Esophagus mucosa (tissue), 1 donor: ENCODE results near the gene PIK3CB. TPM values are rescaled to one million over a fixed set of nuclear protein-coding genes. Genes with fewer than 3 reads are reported as not detected.
"Not testable (repeated sequence)": the region's sequence is repeated elsewhere in the genome, so short reads cannot be mapped to it uniquely, and the experiment has no call there.

Experiments
- ATAC-seq: fragments of 200-7000 bp; cut with Tn5 transposase; one replicate; pipeline ENCODE4 v1.9.1; 2020
- total RNA-seq: library from RNA; stranded (reverse); gene quantifications from one replicate; pipeline ENCODE4 v1.2.4, GENCODE V29; 2023
- donor health status: DM: yes; HTN: yes; CAD: no.

The PIK3CB gene
- total RNA-seq, 1 donor from 2014 or later = 22.8 TPM

DNA sequence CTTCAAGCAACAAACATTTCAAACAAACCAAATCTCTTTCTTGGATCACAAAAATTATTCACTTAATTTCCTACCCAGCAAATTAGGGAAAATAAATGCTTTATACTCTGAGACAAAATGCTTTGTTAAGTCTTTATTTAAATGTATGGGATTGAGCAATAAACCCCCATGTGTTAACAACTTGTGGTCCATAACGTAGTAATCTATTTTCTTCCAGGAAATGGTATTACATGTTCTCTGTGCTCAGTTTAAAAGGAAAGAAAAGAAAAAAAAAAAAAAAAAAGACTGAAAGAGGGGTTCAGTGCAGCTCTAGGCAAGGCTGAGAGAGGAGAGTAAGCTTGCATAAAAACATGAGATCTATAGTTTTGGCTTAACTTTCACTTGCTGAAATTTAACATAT is 102.3 kb downstream of the PIK3CB start:
- ATAC-seq = no peak

DNA sequence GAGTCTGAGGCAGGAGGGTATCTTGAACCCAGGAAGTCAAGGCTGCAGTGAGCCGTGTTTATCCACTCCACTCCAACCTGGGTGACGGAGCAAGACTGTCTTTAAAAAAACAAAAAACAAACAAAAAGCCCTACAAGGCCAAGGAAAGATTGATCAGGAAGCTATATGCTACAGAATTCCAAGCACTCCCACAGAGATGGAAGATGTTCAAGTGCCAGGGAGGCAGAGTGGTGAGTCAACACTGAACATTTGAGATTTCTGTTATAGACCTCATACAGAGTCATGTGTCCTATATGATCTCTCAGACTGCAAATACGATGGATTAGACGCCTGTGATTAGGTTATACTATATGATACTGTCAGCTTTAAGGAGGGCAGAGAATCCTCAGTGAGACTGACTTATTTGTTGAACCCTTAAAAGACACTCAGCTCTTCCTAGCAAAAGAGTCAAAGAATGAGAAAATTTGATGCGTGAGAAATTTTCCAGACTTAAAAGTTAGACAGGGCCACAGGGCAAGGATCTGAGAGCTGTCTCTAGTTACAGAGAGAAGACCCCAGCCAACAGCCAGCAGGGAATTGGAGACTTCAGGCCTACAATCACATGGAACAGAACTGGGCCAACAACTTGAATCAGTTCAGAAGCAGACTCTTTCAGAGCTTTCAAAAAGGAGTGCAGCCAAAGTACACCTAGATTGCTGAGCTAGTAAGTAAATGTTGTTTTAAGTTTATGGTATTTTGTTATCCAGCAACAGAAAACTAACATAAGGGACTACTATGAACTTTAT is 107.6 kb downstream of the PIK3CB start:
- no peak for ATAC-seq

DNA sequence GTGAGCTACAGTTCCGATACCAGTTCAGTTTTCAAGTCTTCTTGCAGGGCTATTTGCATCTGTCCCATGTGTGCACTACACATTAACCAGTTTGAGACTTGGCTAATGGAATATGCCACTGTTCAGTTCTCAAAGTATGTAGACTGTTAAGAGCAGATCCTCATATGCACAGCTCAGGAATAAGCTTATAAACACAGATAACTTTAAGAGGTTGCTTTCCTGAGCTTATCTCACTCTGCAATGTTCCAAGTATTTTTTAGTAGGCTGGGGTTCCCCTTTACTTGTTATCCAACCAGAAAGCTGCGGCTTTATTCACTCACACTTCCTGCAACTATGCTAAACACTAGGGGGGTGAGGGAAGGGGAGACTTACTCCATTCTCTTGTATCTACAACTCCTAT is 108.7 kb downstream of the PIK3CB start:
- ATAC-seq = not testable (repeated sequence)

DNA sequence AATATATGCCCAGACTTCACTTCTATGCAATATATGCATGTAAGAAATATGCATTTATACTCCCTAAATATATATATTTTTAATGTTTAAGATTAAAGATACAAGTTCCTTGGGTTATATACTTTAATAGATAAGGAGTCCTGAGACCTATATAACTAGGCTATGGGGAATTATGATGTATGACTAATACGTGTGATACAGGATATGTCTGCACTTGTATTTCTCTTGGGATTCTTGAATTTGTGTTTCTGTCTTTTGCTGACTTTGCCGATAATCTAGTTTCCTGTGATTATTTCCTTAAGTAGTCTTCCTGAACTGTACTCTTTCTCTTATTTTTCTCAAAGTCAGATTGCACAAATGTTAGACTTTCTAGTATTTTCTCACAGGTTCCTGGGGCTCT is 109.6 kb downstream of the PIK3CB start:
- ATAC-seq = peak; percentile 50

DNA sequence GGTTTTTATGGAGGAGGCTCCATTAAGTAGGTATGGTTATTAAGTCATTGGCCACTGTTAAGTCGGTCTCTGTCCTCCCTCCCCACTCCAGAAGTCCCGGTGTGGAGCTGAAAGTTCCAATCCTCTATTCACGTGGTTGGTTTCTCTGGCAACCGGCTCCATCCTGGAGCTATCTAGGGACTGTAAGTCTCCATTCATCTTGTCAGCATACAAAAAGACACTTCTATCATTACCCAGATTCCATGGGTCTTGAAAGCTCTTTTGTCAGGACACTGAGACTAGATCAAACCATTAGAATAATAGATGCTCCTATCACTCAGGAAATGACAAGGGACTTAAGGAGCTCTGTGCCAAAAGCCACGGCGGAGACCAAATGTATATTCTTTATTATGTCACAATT is 110.3 kb downstream of the PIK3CB start:
- no peak for ATAC-seq

DNA sequence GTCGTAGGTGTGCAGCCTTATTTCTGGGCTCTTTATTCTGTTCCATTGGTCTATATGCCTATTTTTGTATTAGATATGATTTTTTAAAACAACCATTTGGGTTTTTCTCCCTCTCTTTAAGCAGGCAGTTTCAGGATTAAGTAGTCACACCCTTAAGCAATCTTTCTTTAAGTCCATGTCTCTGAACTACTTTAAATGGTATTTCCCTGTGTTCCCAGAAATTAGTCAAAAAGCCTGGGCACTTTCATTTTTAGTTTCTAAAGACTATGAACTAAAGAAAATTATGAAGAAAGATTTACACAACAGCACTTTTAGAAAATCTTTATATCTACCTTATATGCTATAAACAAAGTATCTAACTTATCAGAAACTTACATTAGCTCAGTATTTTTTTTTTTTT is 115.9 kb downstream of the PIK3CB start:
- no peak for ATAC-seq

DNA sequence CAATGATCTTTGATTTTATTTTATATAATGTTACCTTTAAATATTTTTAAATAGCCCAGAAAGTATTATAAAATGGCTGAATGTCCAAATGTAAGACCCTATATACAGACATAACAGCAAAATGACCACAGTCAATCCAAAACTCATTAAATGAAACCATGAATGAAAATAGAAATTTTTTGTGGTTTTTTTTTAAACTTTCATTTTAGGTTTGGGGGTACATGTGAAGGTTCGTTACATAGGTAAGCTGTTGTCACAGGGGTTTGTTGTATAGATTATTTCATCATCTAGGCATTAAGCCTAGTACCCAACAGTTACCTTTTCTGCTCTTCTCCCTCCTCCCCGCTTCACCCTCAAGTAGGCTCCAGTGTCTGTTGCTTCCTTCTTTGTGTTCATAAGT is 117.4 kb downstream of the PIK3CB start:
- ATAC-seq = no peak

DNA sequence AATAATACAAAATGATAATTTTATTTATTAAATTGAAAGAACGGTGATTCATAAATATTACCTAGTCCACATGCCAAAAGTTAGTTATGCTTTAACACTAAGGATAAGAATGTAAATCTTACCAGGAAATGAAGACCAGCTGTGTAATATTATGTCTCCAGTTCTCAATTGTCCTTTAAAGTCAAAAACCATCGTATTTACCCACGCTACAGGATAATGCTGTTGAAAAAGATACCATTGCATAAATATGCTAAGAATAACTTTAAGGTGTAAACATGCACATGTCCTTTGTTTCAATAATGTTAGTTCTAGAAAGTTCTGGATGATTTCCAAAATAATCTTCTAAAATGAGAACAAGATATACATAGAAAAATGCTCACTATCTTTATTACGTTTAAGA is 122.6 kb downstream of the PIK3CB start:
- ATAC-seq = no peak

DNA sequence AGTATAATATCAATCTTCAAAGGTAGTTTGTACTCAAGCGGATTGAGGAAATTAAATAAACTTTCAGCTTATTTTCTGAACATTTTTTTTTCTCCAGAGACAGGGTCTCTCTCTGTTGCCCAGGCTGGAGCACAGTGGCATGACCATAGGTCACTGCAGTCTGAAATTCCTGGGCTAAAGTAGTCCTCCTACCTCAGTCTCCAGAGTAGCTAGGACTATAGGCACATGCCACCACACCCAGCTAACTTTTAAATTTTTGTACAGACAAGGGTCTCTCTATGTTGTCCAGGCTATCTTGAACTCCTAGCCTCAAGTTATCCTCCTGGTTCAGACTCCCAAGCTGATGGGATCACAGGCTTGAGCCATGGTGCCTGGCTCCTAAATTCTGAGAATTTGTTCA is 129.1 kb downstream of the PIK3CB start:
- ATAC-seq = no peak

DNA sequence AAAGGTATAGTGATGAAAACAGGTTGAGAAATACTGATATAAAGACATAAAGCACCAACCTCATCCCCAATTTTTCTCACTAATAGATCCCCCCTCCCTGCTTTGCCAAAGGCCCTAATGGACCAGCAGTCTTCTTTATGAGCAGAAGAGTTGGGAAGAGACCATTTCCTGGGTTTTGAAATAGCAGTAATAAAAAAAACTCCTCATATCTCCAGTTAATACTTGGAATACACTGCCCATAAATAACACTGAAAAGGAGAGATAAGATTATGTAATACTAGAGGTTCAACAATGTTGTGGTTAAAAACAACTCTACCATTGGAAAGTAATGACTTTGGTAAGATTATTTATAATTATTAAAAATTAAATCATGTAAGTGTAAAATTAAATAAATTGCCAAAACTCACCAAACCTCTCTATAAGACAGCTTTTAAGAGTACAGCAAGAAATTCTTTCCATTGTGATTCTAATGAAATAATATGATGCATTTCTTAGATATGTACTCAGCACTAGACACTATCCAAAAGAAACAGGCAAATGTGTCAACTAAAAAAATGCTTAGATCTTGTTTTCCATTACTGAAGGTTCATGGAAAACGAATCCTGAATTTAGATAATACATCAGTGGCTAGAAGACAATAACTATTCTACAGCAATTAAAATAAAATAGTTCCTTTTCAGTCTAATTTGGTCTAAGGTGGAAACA is 137.9 kb downstream of the PIK3CB start:
- ATAC-seq = no peak

DNA sequence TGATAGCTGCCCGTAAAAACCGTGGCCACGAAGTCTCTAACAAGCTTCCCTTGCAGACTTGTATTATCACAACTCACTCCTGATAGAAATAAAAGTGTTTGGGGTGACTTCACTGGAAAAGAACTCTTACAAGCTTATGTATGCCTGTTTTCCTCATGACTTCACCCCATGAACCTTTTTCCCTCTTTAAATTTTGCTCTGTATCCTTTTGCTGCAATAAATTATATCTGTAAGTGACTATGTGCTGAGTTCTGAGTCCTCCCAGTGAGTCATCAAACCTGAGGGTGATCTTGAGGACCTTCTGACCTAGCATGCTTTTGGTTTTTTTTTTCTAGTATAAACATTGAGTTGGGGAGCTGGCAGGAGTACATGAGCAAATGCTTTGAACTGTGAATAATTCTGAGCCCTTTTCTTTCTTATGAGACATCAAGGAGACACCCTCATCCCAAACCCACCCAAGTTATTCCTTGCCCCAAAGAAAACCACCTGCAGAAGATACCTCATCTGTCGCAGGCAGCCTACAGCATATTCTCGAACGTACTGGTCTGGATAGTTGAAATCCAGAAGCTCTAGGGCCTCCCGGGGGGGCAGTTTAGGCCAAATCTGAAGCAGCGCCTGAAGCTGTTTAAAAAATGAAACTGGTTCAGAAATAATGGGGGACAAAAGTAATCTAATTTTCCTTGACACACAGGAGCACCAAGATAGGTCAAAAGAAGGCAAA is 140.3 kb downstream of the PIK3CB start:
- ATAC-seq = peak; percentile 32

DNA sequence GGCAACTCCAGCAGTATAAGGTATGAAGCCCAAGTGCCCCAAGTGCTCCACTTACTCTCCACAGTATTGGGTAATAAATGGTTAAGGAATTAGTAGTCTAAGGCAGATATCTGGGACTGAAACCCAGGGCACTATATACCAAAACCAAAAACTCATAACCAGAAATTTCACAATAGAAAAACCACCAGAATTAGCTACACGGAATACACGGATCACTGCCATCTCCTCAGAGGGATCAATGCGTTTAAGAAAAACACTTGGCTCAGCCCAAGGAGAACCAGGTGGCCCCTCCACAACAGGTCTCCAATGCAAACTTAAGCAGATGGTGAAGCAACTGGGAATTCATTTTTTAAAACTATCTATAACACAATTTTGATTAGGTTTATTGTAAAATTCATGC is 142.6 kb downstream of the PIK3CB start:
- no peak for ATAC-seq

DNA sequence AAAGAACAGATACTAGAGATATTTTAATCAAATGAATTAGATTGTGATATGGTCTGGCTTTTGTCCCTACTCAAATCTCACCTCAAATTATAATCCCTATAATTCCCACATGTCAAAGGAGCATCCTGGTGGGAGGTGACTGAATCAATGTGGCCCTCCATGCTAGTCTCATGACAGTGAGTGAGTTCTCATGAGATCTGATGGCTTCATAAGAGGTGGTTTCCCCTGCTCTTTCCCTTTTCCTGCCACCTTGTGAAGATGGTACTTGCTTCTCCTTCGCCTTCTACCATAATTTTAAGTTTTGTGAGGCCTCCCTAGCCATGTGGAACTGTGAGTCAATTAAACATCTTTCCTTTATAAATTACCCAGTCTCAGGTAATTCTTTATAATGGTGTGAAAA is 143.4 kb downstream of the PIK3CB start:
- no peak for ATAC-seq

DNA sequence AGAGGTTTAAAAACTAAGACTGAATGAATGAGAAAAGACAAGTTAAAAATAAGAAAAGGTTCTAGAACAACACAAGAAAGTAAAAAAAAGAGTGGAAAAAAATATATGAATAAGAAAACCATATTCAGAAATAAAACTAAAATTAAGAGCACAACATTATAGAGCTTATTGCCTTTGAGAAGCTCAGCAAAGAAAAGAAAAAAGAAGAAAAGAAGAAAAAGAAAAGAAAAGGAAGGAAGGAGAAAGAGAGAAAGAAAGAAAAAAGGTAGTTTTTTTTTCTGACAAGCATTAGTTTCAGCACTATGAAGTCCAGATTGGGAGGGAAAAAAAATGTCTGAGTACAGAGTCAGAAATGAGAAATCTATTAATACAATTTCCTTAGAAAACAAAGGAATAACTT is 144.7 kb downstream of the PIK3CB start:
- no peak for ATAC-seq

DNA sequence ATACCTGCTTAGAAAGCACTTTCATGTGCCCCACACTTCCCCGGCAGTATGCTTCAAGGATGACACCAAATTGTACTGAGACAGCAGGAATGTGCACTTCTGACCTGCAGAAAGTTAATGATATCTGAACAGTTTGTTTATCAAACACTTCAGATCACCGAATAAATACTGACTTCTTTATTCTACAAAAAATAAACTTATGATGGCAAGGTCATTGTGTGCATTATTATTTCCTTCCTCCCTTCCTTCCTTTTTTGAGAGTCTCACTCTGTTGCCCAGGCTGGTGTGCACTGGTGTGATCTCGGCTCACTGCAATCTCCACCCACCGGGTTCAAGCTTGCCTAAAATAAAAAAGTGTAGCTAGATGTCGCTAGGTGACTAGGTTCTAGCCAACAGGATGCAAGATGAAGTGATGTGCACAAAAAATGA is 145.8 kb downstream of the PIK3CB start:
- no peak for ATAC-seq

DNA sequence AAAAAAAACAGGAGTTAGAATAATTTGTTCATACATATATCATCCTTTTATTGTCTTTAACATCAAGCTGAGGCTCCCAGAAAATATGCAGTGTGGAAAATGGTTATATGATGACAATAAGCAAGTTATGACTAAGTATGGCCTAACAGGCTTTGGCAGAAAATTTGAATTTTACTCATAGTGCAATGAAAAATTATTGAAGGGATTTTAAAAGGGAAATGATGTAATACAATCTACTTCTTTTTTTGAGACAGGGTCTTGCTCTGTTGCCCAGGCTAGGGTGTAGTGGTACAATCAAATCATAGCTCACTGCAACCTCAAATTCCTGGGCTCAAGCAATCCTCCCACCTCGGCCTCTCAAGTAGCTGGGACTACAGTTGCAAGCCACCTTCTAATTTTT is 147.5 kb downstream of the PIK3CB start:
- no peak for ATAC-seq

DNA sequence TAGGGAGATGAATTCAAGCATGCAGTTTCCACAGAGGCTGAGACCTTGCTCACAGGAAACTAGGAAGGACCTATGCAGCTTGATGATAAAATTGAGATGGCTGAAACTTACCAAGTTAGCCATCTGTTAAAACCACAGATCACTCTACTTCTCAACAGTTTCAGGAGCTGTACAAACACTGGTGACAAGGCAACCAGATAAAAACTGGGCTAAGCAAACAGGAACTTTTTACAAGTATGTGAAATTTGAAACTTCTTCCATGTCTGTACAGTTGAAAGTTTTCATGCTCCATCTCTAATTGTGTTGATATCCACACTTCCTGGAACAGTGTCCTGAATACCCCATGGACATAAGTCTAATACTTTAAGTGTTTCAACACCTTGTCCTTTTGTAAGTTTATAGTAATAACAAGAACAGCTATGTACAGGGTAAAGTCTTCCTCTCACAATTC is 147.9 kb downstream of the PIK3CB start:
- ATAC-seq = no peak

DNA sequence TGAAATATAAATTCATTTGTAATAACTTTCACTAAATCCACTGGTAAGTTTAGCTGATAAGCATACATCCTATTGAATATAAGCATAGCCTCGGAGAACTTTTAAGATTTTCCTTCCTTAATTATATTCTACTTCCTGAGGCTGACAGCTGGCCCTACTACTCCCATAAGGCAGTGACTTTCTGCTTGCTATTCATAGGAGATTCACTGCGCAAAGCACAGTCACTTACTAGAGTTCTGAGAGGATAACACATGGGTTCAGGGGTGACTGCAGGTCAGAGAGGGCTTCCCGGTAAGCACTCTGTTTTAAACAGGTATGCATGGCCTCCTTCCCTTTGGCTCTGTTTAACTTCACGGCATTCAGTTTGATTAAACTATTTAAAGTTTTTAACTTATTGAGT is 150.3 kb downstream of the PIK3CB start:
- ATAC-seq = no peak

DNA sequence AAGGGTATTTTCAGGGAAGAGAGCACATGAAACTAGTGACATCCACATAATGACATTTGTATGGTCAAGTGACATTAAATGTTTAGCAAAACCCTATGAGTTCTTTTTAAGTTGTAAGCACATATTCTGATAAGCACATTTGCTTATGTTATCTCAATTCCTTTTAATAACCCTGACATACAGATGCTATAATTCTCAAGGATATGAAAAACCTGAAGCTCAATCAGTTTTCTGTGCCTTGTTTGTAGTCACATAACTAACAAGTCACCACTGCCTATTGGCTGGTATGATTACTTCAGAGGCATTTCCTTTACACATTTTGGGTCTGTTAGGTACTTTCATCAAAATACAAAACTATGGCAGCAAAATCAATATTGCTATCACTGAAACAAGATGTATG is 152.1 kb downstream of the PIK3CB start:
- ATAC-seq = no peak

DNA sequence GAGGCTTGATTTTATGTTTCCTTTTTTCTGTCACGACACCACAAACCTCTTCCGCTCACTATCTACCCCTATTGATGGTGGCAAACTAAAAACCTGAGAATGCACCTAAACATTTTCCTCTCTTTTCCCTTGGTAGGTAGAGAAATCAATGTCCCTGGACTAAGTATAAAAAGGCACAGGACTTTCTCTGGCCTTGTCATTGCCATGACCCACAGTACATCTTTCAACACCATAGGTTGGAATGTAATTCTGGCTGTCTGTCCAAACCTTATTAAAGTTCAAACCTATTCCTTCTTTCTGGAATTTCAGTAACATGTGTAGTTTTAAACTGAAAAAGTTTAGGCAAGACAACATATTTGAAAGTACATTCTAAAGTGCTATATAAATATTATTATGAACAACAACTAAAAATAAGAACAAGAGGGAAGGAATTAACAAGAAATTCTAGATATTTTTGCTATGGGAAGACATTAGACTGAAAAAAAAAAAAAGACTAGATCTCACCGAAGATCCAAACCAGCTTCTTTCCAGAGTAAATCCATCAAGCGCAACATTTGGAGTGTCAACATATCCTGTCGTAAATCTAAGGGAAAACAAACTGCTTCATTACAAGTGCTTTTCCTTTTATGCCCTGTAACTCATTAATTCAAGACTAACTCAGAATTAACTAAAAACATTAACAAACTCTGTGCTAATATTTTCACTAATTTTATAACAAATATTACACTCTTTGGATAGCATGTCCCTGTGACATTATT is 153.1 kb downstream of the PIK3CB start:
- ATAC-seq = no peak

DNA sequence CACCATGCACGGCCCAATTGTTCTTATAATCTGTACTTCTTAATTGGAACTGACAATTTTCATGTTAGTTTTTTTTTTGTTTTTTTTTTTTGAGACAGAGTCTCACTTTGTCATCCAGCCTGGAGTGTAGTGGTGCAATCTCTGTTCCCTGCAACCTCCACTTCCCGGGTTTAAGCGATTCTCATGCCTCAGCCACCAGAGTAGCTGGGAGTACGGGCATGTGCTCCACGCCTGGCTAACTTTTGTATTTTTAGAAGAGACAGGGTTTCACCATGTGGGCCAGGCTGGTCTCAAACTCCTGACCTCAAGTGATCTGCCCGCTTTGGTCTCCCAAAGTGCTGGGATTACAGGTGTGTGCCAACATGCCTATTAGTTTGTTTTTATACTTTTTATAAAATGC is 153.8 kb downstream of the PIK3CB start:
- ATAC-seq = not testable (repeated sequence)

DNA sequence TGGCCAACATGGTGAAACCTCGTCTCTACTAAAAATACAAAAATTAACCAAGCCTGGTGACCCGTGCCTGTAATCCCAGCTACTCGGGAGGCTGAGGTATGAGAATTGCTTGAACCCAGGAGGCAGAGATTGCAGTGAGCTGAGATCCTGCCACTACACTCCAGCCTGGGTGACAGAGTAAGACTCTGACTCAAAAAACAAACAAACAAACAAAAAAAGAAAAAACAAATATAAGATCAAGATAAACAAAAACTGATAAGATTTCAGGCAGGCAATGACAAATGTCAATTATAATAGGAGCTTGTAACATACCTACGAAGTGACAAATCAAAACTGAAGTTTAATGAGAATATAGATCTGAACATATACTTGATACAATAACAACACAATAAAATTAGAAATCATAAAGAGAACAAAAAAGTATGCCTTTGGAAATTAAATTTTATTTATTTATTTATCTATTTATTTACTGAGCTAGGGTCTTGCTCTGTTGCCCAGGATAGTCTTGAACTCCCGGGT is 155.8 kb downstream of the PIK3CB start:
- ATAC-seq = no peak

DNA sequence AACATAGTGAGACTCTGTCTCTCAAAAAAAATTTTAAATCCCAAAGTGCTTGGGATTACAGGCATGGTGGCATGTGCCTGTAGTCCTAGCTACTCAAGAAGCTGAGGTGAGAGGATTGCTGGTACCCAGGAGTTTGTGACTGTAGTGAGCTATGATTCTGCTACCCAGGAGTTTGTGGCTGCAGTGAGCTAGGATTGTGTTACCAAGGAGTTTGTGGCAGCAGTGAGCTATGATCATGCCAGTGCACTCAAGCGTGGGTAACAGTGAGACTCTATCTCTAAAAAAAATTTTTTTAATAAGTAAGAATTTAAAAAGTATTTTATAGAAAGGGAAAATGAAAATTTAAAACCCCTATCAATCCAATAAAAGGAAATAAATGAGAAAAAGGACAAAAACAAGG is 156.6 kb downstream of the PIK3CB start:
- no peak for ATAC-seq
